MG63 (cell line): ENCODE data around the gene RNASE1. TPM values are rescaled to one million over a fixed set of nuclear protein-coding genes. Genes with fewer than 3 reads are reported as not detected.
"Not testable (repeated sequence)": the region's sequence is repeated elsewhere in the genome, so short reads cannot be mapped to it uniquely, and the experiment has no call there.

Experiments
- DNase-seq: peaks from one replicate; pipeline ENCODE4 v3.0.0-alpha.2; 2020
- H3K27me3 ChIP-seq: fragments of 250-450 bp; sonication (Bioruptor Pico); 2 replicates; pipeline ENCODE4 v1.5.1; 2020; ENCODE audit warnings: mild to moderate bottlenecking, moderate library complexity
- H3K36me3 ChIP-seq: fragments of 250-450 bp; sonication (Bioruptor Pico); 2 replicates; pipeline ENCODE4 v1.5.1; 2020; ENCODE audit warnings: mild to moderate bottlenecking, moderate library complexity
- H3K4me3 ChIP-seq: fragments of 250-450 bp; sonication (Bioruptor Pico); 2 replicates; pipeline ENCODE4 v1.5.1; 2020; ENCODE audit warnings: mild to moderate bottlenecking, moderate library complexity
- H3K9me3 ChIP-seq: fragments of 250-450 bp; sonication (Bioruptor Pico); 2 replicates; pipeline ENCODE4 v1.5.1; 2020; ENCODE audit warnings: mild to moderate bottlenecking, moderate library complexity
- total RNA-seq: library from RNA; depleted of rRNA; stranded (reverse); fragments of >200 nt; shearing (Covaris generic); gene quantifications from 2 replicates; pipeline ENCODE4 v1.2.3, GENCODE V29; 2014; ENCODE audit warnings: low replicate concordance; rRNA removed

The RNASE1 gene
- total RNA-seq = not detected in 2 replicates

DNA sequence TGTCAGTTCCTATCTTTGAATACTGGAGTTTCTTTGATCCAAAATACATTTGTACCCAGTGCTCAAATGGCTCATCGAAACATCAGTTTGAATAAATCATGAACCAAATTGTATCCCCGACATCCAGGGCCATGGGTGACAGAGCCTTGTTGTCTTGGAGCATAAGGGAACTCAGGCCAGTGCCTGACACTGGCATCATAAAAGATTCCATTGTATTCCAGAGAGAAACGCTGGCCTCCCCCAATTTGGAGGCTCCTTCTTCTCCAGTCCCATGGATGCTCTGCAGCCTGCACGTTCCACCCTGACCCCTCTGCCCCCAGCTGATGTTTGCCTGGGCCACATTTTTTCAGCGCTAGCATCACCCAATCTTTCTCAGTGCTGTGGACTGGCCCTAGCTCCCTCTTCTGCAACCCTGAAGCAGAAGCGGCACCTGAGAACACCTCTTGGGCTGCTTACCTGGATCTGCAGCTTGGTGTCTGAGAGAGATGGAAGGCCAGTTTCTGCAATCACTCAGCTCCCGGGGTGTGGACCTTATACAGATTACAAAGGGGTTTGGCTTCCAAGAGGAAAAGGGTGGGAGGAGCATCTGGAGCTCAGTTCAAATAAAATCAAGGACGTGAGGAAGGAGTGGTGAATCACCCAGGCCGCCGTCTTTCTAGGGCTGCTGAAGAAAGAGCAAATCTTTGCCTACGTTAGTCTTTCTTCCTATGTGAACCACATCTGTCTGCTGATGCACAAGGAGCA lies at the start of gene RNASE1:
TSS of gene RNASE1 (minus strand) at position 504 of the 744 bp plus-strand sequence. CDS start 776 bp downstream, outside the sequence.
- H3K4me3 ChIP-seq = no peak within 1 kb of the TSS
- H3K36me3 ChIP-seq = no peaks in the 10 kb centered on the region
- H3K27me3 ChIP-seq = no peaks in the 10 kb centered on the region
- H3K9me3 ChIP-seq = no peaks in the 10 kb centered on the region
- no peak for DNase-seq

GRCh38 chr14:20848955-20849570 lies 46.4 kb upstream of the RNASE1 start:
- Histone ChIP-seq H3K27me3 (no peaks in the 10 kb centered on the region), H3K36me3 (no peaks in the 10 kb centered on the region), H3K4me3 (no peak overlapping the region), H3K9me3 (no peaks in the 10 kb centered on the region)
- no peak for DNase-seq

DNA sequence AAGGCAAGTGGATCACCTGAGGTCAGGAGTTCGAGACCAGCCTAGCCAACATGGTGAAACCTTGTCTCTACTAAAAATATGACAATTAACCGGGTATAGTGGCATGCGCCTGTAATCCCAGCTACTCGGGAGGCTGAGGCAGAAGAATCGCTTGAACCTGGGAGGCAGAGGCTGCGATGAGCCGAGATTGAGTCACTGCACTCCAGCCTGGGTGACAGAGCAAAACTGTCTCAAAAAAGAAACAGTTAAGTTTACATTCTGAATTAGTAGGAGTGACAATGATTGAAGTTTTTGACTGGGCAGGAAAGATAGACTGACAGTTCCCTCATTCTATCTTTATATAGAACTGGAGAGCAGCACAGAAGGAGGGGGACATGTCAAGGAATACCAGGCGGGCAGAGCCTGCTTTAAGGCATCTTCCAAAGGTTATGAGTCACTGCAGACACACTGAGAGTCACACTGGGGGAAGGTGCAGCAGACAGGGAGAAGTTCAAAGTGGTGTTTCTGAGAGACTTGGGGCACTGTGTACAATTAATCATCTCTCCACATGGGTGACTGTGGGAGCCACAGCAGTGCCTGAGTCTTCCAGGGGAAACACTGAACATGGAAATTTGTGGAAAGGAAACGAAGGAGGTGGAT lies 45.8 kb upstream of the RNASE1 start:
- Histone ChIP-seq H3K9me3 (no peaks in the 10 kb centered on the region), H3K36me3 (no peaks in the 10 kb centered on the region), H3K27me3 (no peaks in the 10 kb centered on the region), H3K4me3 (no peak overlapping the region)
- DNase-seq = peak; percentile 13

- no peak overlapping the region for H3K4me3 ChIP-seq
- H3K36me3 ChIP-seq = no peaks in the 10 kb centered on the region
- DNase-seq = no peak
- H3K9me3 ChIP-seq = no peaks in the 10 kb centered on the region
- H3K27me3 ChIP-seq = no peaks in the 10 kb centered on the region
These were observed 43.9 kb upstream of the RNASE1 start for GRCh38 chr14:20846560-20846959.

DNA sequence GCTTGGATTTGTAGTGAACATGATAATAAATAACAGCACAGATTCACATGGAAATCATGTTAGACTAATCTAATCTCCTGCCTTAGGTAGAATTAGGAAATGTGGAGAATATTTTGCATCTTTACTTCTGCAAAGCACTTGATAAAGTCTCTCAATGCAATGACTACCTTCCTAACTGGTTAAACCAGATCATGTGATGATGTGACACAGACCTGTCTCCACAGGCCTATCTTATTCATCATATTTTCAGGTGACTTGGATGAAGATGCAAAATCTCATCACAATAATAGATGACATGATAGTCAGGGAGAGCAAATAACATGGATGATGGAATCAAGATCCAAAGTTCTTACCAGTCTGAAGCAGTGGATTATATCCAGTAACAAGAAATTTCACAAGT lies 38.5 kb upstream of the RNASE1 start:
- DNase-seq = no peak
- H3K36me3 ChIP-seq = no peaks in the 10 kb centered on the region
- no peak overlapping the region for H3K4me3 ChIP-seq
- H3K27me3 ChIP-seq = no peaks in the 10 kb centered on the region
- no peaks in the 10 kb centered on the region for H3K9me3 ChIP-seq

DNA sequence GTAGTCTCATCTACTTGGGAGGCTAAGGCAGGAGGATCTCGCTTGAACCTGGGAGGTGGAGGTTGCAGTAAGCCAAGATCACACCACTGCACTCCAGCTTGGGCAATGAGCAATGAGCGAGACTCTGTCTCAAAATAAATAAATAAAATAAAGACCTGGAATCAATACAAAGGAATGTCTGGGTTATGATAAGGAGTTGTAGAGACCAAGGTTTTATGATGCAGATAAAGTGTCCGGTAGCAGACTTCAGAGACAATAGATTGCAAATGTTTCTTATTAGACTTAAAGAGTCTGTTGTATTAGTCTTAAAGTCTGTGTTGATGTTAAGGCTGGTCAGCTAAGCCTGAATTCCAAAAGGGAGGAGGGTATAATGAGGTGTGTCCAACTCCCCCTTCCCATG lies 35.2 kb upstream of the RNASE1 start:
- Histone ChIP-seq H3K4me3 (no peak overlapping the region), H3K9me3 (no peaks in the 10 kb centered on the region), H3K36me3 (no peaks in the 10 kb centered on the region), H3K27me3 (no peaks in the 10 kb centered on the region)
- DNase-seq = no peak

DNA sequence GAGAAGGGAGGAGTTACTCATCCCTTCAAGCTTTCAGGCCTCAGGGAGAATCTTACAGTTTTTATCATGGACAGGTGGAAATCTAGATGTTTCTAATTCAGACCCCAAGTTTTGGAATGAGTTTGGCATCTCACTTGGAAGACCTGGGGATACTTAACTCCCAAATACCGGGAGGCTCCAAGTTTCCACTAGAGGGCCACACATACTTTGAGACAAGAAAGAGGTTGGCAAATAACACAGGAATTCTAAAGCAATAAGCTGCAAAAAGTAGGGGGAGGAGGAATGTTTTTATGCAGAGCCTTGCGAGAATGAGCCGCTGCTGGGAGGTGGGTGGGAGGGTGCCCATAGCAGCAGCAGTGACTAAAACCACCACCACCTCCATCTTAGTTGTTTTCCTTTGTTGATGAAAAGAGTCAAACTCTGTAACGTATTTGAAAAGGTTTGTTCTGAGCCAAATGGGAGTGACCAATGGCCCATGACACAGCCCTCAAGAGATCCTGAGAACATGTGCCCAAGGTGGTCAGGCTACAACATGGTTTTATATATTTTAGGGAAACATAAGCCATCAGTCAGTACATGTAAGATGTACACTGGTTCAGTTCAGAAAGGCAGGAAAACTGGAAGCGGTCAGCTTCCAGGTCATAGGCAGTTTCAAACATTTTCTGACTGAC lies 34.2 kb upstream of the RNASE1 start:
- no peak for DNase-seq

DNA sequence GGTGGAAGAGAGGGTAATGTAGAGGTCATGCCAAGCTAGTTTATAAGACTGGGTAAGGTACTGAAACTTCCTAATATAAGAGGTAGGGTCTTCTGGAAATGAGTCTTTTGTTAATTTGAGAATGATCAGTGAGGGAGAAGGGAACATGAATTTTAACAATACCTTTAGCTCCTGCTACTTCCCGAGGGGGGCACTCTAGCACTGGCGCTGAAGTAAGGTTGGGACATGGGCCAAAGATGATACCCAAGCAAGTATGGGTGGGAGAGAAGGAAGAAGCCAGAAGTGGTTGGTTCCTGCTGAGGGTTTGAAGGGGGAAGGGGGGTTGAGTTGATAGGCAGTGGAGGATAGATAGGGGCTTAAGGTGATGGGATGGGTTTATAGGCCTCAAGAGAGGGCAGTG lies 32.3 kb upstream of the RNASE1 start:
- DNase-seq = no peak
- no peak overlapping the region for H3K4me3 ChIP-seq

More for the DNA sequence above, 34.2 kb upstream of the RNASE1 start:
- Histone ChIP-seq H3K4me3 (no peak overlapping the region), H3K36me3 (no peaks in the 10 kb centered on the region), H3K9me3 (no peaks in the 10 kb centered on the region), H3K27me3 (no peaks in the 10 kb centered on the region)

DNA sequence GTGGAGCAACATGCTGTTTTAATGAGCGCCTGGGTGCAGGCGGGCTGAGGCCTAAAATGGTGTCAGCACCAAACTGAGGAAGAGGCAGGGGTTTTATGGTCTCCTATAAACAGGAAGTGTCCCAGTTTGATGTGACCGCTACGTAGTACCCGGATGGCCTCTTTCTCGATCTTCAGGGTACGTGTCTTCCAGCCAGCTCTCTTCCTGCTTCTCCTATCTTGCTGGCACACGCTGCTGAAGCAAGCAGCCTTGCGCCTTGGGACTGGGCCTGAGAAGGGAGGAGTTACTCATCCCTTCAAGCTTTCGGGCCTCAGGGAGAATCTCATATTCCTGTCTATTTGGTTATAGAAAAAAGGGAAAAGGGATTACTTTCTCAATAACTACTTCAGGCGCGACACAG lies 28.2 kb upstream of the RNASE1 start:
- DNase-seq = no peak
- H3K4me3 ChIP-seq = no peak overlapping the region
- H3K9me3 ChIP-seq = no peaks in the 10 kb centered on the region
- no peaks in the 10 kb centered on the region for H3K36me3 ChIP-seq
- no peaks in the 10 kb centered on the region for H3K27me3 ChIP-seq

More for the DNA sequence above, 32.3 kb upstream of the RNASE1 start:
- Histone ChIP-seq H3K36me3 (no peaks in the 10 kb centered on the region), H3K9me3 (no peaks in the 10 kb centered on the region), H3K27me3 (no peaks in the 10 kb centered on the region)

DNA sequence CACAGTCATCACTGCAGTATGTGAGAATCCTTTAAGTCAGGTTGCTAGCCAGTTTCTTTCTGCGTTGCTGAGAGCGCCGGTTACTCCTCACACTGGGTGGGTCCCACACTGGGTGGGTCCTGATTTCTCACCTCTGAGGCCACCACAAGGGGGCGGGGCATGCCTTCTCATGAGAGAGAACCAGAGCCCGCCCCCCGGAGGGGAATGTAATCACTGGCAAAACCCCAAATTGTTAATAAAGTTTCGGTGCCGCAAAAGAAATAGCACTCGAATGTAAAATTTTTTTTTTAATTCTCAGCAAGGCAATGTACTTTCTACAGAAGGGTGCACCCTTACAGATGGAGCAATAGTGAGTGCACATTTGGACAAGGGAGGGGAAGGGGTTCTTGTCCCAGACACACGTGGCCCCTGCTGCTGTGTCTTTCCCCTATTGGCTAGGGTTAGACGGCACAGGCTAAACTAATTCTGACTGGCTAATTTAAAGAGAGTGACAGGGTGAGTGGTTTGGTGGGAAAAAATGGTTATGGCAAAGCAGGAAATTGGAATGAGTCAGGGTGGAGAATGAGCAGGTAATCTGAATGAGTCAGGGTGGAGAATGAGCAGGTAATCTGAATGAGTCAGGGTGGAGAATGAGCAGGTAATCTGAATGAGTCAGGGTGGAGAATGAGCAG lies 25.5 kb upstream of the RNASE1 start:
- not testable (repeated sequence) for H3K4me3 ChIP-seq, DNase-seq, H3K36me3 ChIP-seq, H3K9me3 ChIP-seq, H3K27me3 ChIP-seq

DNA sequence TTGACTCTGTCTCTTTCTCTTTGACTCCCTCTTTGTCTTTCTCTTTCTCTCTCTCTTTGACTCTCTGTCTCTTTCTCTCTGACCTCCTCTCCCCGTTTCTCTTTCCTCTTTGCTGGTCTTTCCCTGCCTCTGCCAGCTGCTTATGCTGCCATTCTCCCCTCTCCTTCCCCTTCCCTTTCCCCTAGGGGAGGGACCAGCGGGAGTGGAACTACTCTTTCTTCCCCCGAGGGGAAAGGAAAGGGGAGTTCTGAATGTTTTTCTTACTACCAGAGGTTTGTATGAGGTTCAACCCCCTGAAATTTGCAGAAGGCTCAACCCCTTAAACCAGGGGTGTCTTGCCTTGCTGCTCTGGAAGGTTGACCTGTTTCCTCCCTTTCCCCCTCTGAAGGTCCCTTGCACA lies 24.7 kb upstream of the RNASE1 start:
- Histone ChIP-seq H3K27me3 (no peaks in the 10 kb centered on the region), H3K9me3 (no peaks in the 10 kb centered on the region), H3K36me3 (no peaks in the 10 kb centered on the region), H3K4me3 (no peak overlapping the region)
- no peak for DNase-seq

GRCh38 chr14:20826666-20827065 lies 24.0 kb upstream of the RNASE1 start:
- not testable (repeated sequence) for H3K4me3 ChIP-seq, H3K9me3 ChIP-seq, H3K27me3 ChIP-seq, H3K36me3 ChIP-seq, DNase-seq

- no peaks in the 10 kb centered on the region for H3K36me3 ChIP-seq
- no peaks in the 10 kb centered on the region for H3K9me3 ChIP-seq
- DNase-seq = no peak
- no peaks in the 10 kb centered on the region for H3K27me3 ChIP-seq
- no peak overlapping the region for H3K4me3 ChIP-seq
These were observed 21.2 kb upstream of the RNASE1 start for GRCh38 chr14:20823859-20824258.

GRCh38 chr14:20821521-20822108 lies 19.0 kb upstream of the RNASE1 start:
- DNase-seq, H3K4me3 ChIP-seq, H3K27me3 ChIP-seq, H3K9me3 ChIP-seq, H3K36me3 ChIP-seq: not testable (repeated sequence)

GRCh38 chr14:20820063-20820904 lies 17.6 kb upstream of the RNASE1 start:
- DNase-seq = no peak

More at GRCh38 chr14:20820063-20820904, 17.6 kb upstream of the RNASE1 start:
- H3K9me3 ChIP-seq = no peaks in the 10 kb centered on the region
- H3K4me3 ChIP-seq = no peak overlapping the region
- H3K27me3 ChIP-seq = no peaks in the 10 kb centered on the region; the same call in 1 of the 2 replicates
- no peaks in the 10 kb centered on the region for H3K36me3 ChIP-seq
